HEK293 (cell line): ENCODE results near the gene EPHB1.

Source experiments
- CTCF ChIP-seq: fragments of 450-650 bp; formaldehyde crosslinking; IDR thresholded peaks from 2 replicates; pipeline ENCODE4 v1.5.1; 2016; ENCODE audit warnings: missing biosample characterization, missing genetic modification characterization
- EGR2 ChIP-seq: fragments of 450-650 bp; formaldehyde crosslinking; IDR thresholded peaks from 2 replicates; pipeline ENCODE4 v1.5.1; 2016; ENCODE audit warnings: low read depth, missing biosample characterization, missing genetic modification characterization
- KLF1 ChIP-seq: fragments of 450-650 bp; formaldehyde crosslinking; IDR thresholded peaks from 2 replicates; pipeline ENCODE4 v1.5.1; 2016; ENCODE audit warnings: missing biosample characterization, missing genetic modification characterization
- SP2 ChIP-seq: fragments of 450-650 bp; formaldehyde crosslinking; IDR thresholded peaks from 2 replicates; pipeline ENCODE4 v1.5.1; 2016; ENCODE audit warnings: missing biosample characterization, missing genetic modification characterization
- ZBTB7A ChIP-seq: fragments of 450-650 bp; formaldehyde crosslinking; IDR thresholded peaks from 2 replicates; pipeline ENCODE4 v1.5.1; 2016; ENCODE audit warnings: low read depth, missing biosample characterization, missing genetic modification characterization
- ZNF10 ChIP-seq: fragments of 450-650 bp; formaldehyde crosslinking; IDR thresholded peaks from 2 replicates; pipeline ENCODE4 v1.5.1; 2017; ENCODE audit warnings: missing biosample characterization, missing genetic modification characterization
- ZNF24 ChIP-seq: fragments of 450-650 bp; formaldehyde crosslinking; IDR thresholded peaks from 2 replicates; pipeline ENCODE4 v1.5.1; 2016; ENCODE audit warnings: missing biosample characterization, missing genetic modification characterization
- ZNF274 ChIP-seq, 2 experiments: fragments of 200-500 bp in 1 of 2; fragments of 450-650 bp in 1 of 2; sonication (Bioruptor generic) in 1 of 2; formaldehyde crosslinking in 1 of 2; IDR thresholded peaks; 2 replicates each; pipeline versions ENCODE4 v1.5.1 to v1.6.1; 2014 to 2016; ENCODE audit warnings: borderline replicate concordance in 1 of 2, inconsistent platforms in 1 of 2, low read length in 1 of 2, missing biosample characterization in 1 of 2, missing genetic modification characterization in 1 of 2
- ZNF324 ChIP-seq: fragments of 450-650 bp; formaldehyde crosslinking; IDR thresholded peaks from 2 replicates; pipeline ENCODE4 v1.5.1; 2016; ENCODE audit warnings: missing biosample characterization, missing genetic modification characterization
- ZNF350 ChIP-seq: fragments of 450-650 bp; formaldehyde crosslinking; IDR thresholded peaks from 2 replicates; pipeline ENCODE4 v1.5.0; 2017; ENCODE audit warnings: missing biosample characterization, mild to moderate bottlenecking, missing genetic modification characterization
- TF ChIP-seq, protein P1 (sequence below): fragments of 450-650 bp; formaldehyde crosslinking; IDR thresholded peaks from 2 replicates; pipeline ENCODE4 v1.5.1; 2016; ENCODE audit warnings: missing biosample characterization, missing genetic modification characterization, borderline replicate concordance
- TF ChIP-seq, protein P2 (sequence below): fragments of 450-650 bp; formaldehyde crosslinking; IDR thresholded peaks from 2 replicates; pipeline ENCODE4 v1.5.1; 2016; ENCODE audit warnings: missing biosample characterization, missing genetic modification characterization

DNA sequence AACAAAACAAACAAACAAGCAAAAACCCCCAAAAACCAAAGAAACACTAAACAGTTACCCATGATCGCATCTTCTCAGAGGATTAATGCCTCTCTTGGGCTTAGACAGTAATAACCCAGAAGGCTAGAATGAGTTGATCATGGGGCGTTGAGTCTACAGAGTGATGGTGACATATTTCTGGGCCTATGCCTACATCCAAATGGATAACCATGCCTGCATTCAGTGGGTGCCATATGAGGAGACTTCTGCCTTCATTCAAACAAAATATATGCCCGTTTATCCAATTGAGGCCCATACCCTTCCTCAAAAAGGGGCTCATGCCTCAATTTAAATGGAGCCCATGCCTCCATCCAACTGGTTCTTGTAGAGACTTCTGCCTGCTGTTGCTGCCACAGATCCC lies 284.0 kb downstream of the EPHB1 start:
- TF ChIP-seq CTCF (tag by site-specific recombination) (no peak), EGR2 (no peak), ZNF24 (tag by site-specific recombination) (no peak), ZNF10 (tag by site-specific recombination) (no peak), SP2 (tag by site-specific recombination) (no peak), ZBTB7A (no peak), KLF1 (no peak), ZNF324 (no peak), ZNF274 (IDR thresholded peaks at IDR 0.05; ENCODE audit: low read length) (no peak), ZNF274 (tag by site-specific recombination; IDR thresholded peaks at IDR 0.05; ENCODE audit: borderline replicate concordance) (no peak), ZNF350 (no peak)
- TF ChIP-seq, protein P1, sequence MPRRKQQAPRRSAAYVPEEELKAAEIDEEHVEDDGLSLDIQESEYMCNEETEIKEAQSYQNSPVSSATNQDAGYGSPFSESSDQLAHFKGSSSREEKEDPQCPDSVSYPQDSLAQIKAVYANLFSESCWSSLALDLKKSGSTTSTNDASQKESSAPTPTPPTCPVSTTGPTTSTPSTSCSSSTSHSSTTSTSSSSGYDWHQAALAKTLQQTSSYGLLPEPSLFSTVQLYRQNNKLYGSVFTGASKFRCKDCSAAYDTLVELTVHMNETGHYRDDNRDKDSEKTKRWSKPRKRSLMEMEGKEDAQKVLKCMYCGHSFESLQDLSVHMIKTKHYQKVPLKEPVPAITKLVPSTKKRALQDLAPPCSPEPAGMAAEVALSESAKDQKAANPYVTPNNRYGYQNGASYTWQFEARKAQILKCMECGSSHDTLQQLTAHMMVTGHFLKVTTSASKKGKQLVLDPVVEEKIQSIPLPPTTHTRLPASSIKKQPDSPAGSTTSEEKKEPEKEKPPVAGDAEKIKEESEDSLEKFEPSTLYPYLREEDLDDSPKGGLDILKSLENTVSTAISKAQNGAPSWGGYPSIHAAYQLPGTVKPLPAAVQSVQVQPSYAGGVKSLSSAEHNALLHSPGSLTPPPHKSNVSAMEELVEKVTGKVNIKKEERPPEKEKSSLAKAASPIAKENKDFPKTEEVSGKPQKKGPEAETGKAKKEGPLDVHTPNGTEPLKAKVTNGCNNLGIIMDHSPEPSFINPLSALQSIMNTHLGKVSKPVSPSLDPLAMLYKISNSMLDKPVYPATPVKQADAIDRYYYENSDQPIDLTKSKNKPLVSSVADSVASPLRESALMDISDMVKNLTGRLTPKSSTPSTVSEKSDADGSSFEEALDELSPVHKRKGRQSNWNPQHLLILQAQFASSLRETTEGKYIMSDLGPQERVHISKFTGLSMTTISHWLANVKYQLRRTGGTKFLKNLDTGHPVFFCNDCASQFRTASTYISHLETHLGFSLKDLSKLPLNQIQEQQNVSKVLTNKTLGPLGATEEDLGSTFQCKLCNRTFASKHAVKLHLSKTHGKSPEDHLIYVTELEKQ = no peak
- TF ChIP-seq, protein P2, sequence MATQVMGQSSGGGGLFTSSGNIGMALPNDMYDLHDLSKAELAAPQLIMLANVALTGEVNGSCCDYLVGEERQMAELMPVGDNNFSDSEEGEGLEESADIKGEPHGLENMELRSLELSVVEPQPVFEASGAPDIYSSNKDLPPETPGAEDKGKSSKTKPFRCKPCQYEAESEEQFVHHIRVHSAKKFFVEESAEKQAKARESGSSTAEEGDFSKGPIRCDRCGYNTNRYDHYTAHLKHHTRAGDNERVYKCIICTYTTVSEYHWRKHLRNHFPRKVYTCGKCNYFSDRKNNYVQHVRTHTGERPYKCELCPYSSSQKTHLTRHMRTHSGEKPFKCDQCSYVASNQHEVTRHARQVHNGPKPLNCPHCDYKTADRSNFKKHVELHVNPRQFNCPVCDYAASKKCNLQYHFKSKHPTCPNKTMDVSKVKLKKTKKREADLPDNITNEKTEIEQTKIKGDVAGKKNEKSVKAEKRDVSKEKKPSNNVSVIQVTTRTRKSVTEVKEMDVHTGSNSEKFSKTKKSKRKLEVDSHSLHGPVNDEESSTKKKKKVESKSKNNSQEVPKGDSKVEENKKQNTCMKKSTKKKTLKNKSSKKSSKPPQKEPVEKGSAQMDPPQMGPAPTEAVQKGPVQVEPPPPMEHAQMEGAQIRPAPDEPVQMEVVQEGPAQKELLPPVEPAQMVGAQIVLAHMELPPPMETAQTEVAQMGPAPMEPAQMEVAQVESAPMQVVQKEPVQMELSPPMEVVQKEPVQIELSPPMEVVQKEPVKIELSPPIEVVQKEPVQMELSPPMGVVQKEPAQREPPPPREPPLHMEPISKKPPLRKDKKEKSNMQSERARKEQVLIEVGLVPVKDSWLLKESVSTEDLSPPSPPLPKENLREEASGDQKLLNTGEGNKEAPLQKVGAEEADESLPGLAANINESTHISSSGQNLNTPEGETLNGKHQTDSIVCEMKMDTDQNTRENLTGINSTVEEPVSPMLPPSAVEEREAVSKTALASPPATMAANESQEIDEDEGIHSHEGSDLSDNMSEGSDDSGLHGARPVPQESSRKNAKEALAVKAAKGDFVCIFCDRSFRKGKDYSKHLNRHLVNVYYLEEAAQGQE (tag by site-specific recombination) = no peak
